Inflammatory macrophage treated with lipopolysaccharide for 1 hour (primary cell): ENCODE data around the gene UFSP2.
A peak's percentile ranks its signal among the peaks of the same experiment; 100 is the strongest.

Source experiments
- DNase-seq, 2 donors: peaks; one replicate each; pipeline ENCODE4 v3.0.0-alpha.2; 2020 to 2022

The UFSP2 gene

GRCh38 chr4:185426960-185427688, 1.4 kb upstream of the UFSP2 start:
- no peak for DNase-seq

- no peak for DNase-seq
These were observed 688 bp downstream of the UFSP2 start for GRCh38 chr4:185424905-185425646.

GRCh38 chr4:185421366-185422124, 4.2 kb downstream of the UFSP2 start:
- DNase-seq, result no peak

DNA sequence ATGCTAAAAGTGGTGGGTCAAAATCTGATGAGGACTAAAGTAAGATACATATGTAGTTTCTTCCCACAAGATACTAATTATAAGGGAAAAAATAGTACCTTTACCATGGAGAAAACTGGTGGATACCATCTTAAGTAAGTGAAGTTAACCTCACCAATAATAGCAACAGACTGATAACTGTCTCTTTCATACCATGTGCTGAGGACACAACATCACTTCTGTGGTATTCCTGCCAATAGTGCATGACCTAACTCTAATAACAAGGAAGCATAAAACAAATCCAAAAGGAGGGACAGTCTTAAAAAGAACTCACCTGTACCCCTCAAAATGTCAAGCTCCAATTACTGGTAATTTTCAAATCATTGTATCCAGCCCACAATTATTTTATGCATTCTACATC, 8.8 kb downstream of the UFSP2 start:
- no peak for DNase-seq

- no peak for DNase-seq
These were observed 13.4 kb downstream of the UFSP2 start for GRCh38 chr4:185412412-185412811.

GRCh38 chr4:185411849-185412248, 13.9 kb downstream of the UFSP2 start:
- DNase-seq, result peak; percentile 58 to 67

GRCh38 chr4:185408432-185408831, 17.3 kb downstream of the UFSP2 start:
- no peak for DNase-seq

GRCh38 chr4:185405296-185405999, 20.3 kb downstream of the UFSP2 start:
- peak; percentile 68 to 70 for DNase-seq

DNA sequence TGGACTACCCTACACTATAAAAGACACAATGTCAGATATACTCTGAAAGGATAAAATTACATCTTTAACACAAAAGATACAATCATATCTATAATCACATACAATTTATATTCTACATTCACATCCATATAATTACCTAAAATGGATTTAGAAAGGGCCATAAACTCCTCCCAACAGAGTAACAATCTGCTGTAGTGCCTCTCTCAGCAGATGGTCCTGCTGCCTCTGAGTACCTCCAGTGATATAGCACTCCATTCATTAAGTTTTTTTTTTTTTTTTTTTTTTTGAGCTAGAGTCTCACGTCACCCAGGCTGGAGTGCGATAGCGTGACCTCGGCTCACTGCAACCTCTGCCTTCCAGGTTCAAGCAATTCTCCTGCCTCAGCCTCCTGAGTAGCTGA, 21.7 kb downstream of the UFSP2 start:
- no peak for DNase-seq

GRCh38 chr4:185399466-185399865, 26.3 kb downstream of the UFSP2 start:
- no peak for DNase-seq

DNA sequence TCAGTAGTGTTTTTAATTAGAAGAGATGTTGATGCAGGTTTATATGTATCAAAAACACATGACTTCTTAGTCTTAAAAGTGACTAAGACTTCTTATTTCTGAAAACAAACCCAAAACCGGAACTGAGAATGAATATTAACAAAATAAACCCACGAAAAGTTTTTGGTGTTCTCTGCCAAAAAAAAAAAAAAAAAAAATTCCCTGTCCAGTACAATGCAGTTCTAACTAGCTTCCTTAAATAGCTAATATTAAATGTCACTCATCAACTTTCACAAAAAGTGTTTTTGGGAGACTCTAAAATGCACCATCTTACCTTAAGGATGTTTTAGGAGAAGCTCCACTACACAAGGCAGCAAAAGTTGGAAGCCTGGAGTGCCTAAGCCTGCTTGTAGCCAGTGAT, 27.1 kb downstream of the UFSP2 start:
- DNase-seq, result peak; percentile 38 to 51

DNA sequence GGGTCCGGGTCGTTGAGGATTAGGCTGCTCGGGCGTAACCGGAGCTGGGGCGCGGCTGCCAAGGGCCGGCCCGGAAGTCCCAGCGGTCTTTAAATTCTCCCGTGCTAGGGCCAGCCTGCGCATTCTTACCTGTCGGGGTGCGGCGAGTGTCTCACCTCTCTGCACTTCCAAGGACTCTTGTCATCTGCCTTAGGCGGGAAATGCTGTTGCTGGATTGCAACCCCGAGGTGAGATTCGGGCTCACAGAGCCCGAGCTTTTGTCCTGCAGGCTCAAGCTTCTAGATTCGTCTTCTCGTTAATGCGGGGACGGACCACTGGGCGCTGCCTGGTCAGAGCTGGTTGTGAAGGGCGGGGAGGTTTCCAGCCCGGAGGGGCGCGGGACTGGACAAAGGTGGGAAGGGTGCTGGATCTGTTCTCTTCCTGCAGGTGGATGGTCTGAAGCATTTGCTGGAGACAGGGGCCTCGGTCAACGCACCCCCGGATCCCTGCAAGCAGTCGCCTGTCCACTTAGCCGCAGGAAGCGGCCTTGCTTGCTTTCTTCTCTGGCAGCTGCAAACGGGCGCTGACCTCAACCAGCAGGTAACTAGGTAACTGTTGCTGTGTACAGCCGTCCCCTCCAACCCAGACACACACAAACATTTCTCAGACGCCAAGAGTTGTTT, 28.9 kb downstream of the UFSP2 start, which contains the start of gene ANKRD37:
Gene ANKRD37, plus strand, starts transcription at position 118 of the 662 bp plus-strand sequence. Its CDS starts 83 bp downstream, at position 201.
- DNase-seq, result no peak

DNA sequence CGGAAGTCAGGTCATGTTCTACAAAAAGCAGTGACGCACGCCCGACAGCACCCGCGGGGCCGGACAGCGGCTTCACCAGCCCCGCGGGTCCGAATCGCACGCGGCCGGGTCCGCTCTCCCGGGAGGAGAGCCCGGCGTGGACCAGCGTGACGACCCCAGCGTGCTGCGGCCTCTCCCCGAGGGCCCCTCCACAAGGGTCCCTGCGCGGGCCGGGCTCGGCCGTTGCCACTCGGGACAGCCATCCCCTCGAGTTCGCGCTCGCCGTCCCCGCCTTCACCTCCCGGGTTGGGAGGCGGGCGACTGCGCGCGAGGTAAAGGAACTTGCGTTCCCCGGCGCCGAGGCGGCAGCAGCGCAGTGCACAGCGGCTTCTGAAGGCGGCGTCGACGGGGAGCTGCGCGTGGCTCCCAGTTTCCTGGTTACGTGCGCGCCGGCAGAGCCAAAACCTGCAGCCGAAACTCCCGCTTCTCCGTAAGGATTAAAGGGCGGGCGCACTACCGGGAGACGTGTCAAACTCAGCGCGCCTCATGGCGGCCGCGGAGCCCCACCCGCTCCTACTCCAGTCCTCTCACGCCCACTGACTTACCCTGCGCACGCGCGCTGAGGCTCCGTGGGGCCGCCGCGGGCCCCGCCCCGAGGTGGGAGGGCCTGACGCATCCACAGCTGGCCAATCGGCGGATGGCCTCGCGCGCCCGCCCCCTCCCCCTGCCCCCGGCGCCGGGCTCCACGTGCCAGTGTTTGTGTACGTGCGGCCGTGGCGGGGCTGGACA, 29.6 kb downstream of the UFSP2 start:
- DNase-seq, result peak; percentile 96 to 98

- peak in 1 of 2 donors; percentile 13 for DNase-seq
These were observed 30.4 kb downstream of the UFSP2 start, which contains the start of gene LRP2BP for GRCh38 chr4:185395238-185395955. Gene LRP2BP, minus strand, starts transcription at chr4:185395924. Its CDS starts 17,738 bp downstream, at chr4:185378186.

DNA sequence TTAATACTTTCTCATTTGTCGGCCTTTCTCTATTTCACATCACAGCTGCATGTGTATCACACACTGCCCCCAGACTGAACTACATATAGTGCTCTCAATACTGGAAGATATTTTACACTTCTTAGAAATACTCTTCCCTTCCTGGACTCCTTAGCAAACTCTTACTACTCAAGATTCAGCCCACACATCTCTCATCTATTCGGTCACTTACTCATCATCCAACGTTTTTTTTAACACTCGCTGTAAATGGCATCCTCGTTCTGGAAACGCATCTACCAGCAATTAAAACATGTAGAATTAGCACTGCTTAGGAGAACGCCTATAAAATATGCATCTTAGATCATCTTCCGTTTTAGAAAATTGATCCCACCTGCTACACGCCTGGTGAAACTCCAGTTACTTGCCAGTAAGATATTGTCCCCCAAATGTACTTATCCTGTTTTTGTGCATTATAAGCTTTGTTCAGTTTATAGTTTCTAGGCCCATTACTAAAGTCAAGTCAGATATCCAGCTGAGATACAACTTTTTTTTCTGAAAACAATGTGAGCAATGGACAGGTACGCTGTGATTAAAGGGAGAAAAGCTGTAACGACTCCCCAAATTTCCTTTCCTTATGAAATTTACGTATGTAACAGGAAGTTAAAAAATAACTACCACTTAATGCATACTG, 31.1 kb downstream of the UFSP2 start:
- DNase-seq, result no peak

GRCh38 chr4:185392156-185392555, 33.6 kb downstream of the UFSP2 start:
- no peak for DNase-seq

DNA sequence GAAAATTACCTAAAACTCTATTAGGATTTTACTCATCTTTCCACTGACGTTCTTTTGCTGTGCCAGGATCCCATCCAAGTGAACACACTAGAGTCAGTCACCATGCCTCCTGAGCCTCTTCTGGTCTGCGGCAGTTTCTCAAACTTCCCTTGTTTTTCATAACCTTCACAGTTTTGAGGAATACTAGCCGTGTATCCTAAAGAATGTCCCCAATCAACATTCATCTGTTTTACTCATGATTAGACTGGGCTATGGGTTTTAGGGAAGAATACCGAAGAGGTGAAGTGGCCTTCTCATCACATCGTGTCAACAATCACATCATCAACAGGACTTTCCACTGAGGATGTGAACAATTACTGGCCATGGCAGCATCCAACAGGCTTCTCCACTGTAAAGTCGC, 34.8 kb downstream of the UFSP2 start:
- DNase-seq, result no peak

- DNase-seq, result no peak
These were observed 37.8 kb downstream of the UFSP2 start for GRCh38 chr4:185387957-185388356.

DNA sequence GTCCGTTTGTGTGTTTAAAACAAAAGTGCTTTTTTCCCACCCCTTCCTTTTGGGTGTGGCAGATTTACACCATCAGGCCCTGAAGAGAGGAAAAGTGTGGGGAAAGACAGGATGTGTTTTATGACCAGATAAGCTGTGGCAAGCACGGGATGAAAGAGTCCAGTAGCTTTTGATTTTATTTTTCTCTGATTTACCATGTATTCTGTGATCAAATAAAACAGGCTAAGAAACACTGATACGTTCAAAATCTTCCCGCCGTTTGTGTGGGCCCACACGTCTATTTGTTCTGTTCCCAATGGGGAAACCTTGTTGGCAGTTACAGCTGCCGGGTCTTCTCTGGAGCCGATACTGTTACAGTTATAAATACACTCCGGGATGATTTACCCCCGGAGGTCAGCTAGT, 40.8 kb downstream of the UFSP2 start:
- no peak for DNase-seq

DNA sequence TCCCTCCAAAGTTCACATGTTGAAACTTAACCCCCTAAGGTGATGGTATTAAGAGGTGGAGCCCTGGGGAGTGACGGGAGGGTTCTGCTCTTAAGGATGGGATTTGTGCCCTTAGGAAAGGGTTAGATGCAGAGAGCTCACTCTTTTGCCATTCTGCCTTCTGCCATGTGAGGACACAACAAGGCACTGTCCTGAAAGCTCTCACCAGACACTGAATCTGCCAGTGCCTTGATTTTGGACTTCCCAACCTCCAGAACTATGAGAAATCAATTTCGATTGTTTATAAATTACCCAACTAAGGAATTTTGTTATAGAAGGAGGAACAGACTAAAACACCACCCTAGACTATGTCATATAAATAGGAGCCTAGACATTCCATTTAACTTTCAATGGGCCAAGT, 41.7 kb downstream of the UFSP2 start:
- DNase-seq, result no peak
